HG03103 (cell line): ENCODE data around the gene SLC16A12.
A peak's percentile ranks its signal among the peaks of the same experiment; 100 is the strongest.
"Not testable (repeated sequence)": the region's sequence is repeated elsewhere in the genome, so short reads cannot be mapped to it uniquely, and the experiment has no call there.

Experiments
- ATAC-seq: cut with Tn5 transposase; IDR thresholded peaks from one replicate; pipeline ENCODE4 v1.9.1; 2021; ENCODE audit warnings: low read depth; ENCODE audit not compliant: unreplicated experiment

SLC16A12 gene

DNA sequence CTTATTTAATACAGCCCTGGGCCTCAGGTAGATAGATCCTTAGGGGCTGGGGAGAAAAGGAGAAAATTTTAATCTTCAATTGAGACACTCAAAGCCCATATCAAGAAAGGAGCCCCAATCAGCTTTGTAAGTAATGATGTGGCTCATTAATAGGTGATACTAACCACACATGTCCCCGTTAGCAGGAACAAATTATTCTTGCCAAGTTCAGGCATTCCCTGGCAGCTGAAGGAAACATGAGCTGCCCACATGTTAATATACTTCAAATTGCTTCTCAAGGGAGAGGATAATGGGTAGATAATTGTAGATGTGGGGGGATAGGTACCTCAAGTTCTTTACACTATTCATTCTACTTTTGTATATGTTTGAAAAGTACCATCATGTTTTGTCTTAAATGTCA lies 106.5 kb downstream of the SLC16A12 start:
- ATAC-seq: no peak

DNA sequence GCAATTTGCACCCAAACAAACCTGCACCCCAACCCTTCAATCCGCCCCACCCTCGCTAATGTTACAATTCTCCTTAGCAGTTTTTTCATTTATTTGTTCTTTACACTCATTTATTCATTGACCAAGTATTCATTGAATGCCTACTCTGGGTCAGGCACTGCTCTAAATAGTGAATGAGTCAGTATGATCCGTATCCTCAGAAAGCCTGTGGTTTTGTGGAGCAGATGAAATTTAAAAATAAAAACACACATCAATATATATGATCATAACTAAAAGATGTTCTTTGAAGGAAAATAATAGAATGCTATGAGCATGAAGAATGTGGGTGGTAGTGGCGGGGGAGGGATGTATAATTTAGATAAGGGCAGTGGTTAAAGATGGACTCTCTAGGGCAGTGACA lies 107.8 kb downstream of the SLC16A12 start:
- no peak for ATAC-seq

DNA sequence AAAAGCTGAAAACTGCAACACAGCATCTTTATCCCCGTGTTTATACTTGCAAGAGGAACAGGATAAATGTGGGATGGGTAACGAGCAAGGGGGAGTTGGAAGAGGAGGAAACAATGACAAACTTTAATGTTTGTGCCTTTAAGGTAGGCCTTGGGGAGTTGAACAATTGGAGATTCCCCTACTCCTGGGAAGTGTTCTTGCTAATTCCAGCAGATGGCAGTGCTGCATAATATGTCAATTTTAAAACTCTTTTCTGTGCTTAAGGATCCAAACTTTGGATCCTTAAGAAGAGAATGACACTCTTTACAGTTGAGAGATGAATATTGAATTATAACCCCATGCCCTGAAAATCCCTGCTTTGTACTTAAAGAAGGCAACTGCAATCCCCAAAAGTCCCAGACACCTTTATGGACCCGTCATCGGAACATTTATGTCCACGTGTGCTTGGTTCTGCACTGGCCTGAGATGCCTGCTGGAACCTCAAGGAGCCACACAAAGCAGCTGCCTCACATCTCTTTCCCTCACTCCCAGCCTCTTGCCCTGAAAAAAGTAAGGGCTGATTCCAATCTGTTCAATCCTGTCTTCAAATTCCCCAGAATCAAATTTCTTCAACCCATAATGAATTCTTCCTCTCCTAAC lies 109.0 kb downstream of the SLC16A12 start:
- no peak for ATAC-seq

DNA sequence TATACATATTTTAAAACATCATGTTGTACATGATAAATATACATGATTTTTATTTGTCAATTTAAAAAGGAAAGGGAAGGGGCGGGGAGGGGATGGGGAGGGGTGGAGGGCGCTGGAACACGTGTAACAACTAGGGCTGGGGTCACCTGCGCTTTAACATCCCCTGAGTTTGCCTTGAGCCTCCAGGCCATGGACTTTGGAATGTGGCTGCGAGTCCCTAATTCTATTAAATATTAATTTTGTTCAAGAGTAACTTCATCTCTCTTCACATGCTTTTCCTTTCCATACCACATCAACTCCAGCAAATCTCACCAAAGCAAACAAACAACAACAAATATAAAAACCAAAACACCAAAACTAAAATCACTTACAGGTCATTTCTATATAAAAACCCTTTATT lies 110.4 kb downstream of the SLC16A12 start:
- ATAC-seq: no peak

DNA sequence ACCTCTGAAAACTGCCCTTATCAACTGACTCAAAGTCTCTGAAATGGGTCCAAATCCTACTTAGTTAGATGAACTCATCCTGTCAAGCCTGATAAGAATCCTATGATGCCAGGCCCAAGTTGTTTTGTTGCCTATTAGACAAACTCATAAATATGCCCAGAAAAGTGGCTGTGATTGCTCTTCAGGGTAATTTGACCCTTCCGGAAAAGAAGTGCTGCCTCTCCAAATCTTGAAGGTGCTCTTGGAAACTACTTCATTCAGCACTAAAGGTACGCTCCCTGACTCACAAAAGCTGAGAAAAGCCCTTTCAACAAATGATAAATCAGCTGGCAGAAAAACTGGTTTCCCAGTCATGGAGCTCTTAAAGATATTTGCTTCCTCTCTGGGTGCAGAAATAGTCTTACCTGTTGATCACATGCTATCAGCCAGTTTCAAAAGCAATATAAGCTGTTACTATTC lies 114.3 kb downstream of the SLC16A12 start:
- ATAC-seq: no peak

DNA sequence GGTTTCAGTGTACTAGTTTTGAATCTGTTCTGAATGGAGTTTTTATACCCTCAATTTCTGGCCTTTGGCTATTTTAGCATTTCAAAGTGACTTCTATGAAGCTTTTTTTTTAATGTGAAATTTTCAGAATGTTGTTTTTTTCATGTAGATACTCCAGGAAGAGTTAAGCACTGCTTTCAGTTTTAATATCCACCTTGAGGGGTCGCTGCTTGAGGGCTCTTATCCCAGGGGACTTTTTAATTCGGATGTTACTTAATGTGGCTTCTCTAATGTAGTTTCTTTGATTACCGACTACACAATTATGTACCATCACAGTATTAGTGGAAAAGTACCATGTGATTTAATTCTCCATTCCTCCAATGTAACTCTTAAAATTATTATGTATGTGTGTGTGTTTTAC lies 115.8 kb downstream of the SLC16A12 start:
- ATAC-seq: no peak

DNA sequence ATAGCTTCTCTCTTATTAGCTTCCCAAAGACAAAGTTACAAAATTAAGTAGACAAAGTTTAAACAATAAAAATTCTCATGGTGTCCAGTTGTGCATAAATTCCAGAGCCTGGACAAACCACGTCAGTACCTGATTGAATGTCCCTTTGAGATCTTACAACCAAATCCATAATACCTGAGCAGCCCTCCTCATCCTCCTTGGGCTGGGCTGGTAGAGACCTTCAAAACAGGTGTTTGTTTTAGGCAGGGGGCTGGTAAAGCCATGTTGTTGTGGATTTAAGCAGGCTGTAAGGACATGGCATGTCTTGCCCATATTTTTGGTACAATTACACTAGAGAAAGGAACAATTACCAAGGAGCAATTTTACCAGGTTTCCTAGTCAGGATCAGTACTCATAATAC lies 118.9 kb downstream of the SLC16A12 start:
- no peak for ATAC-seq

DNA sequence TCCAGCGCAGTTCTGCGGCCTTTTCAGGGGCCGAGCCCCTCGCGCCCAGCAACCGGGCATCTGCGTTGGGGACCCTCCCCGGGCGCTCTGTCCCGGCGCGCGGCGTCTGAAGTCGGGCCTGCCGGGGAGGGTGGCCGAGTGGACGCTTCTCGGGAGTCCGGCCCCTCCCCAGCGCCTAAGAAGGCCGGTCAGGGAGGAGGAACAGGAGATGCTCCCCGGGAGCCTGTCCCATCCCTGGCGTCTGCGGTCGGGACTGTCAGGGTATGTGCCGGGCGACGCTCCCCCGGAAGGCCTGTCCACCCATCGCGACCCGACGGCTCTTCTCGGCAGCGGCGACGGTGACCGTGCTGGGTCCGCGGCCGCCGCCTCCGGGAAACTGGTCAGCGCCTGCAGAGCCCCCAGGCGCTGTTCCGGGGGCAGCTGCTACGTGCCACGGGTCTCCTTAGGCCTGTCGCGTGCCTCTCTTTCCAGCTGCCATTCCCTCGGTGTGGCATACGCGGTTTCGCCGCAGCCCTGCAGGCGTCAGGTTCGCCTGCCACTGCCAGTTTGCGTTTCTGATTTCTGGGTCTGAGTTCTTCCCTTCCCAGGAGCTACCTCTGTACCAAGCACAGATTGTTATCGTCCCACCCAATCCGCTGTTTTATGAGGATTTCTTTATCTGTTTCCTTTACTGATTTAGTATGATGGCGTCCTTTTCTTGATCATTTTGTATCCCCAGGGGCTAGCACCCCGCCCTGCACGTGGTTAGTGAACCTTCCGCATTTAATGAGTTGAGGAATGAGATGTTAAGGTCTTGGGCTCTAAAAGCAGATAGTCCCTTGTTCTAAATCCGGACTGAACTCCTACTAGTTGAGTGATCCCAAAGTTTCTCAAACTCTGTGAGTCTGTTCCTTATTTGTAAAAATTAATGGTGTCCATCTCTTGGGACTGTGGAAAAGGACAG lies 120.2 kb downstream of the SLC16A12 start:
- peak; percentile 14 for ATAC-seq

DNA sequence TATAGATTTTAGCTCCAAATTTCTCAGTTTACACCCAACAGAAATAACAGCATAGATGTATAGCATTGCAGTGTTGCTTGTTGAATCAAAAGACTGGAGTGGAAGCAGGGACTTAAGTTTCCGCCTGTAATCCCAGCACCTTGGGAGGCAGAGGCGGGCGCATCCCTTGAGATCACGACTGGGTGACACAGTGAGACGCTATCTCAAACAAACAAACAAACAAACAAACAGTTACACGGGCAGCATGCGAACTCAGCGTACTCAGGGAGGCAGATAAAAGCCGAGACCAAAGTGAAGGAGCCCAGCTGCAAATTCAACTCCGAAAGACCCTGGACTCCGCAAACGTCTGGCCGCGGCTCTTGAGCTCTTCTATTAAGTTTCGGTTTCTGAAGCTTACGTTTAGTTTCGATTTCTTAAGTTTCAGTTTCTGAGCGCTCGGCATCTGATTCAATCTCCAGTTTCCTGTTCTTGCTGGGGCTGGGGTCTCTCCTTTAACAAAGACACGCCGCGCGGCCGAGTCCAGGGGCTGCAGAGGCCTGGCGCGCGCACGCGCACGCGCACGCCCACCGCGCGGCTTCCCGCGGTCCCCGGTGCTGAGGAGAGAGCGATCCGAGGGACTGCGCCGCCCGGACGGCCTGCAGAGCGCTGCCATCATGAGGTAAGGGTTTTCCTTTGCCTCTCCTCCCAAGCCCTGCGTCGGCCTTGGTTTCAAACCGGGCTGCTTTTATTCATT lies 121.1 kb downstream of the SLC16A12 start, which contains the start of gene IFIT5:
Gene IFIT5, plus strand, starts transcription at position 423 of the 733 bp plus-strand sequence. Its CDS starts 231 bp downstream, at position 654.
- peak; percentile 72 for ATAC-seq

DNA sequence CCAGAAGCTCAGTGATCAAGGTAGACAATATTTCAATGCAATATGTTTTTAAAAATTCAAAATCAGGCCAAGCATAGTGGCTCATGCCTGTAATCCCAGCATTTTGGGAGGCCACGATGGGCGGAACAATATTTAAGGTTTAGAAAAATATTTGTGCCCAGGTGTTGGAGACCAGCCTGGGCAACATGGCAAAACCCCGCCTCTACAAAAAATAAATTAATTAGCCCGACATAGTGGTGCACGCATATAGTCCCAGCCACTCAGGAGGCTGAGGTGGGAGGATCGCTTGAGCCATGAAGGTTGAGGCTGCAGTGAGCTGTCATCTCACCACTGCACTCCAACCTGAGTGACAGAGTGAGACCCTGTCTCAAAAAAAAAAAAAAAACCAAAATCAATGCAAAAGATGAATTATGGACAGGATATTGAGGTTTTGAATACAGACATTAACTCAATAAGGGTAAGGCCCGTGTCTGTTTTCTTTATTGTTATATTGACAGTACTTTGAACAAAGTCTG lies 121.9 kb downstream of the SLC16A12 start:
- ATAC-seq: no peak

DNA sequence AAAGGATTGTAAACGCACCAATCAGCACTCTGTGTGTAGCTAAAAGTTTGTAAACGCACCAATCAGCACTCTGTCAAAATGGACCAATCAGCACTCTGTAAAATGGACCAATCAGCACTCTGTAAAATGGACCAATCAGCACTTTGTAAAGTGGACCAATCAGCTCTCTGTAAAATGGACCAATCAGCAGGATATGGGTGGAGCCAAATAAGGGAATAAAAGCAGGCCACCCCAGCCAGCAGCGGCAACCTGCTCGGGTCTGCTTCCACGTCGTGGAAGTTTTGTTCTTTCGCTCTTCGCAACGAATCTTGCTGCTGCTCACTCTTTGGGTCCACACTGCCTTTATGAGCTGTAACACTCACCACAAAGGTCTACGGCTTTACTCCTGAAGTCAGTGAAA lies 123.1 kb downstream of the SLC16A12 start:
- not testable (repeated sequence) for ATAC-seq

DNA sequence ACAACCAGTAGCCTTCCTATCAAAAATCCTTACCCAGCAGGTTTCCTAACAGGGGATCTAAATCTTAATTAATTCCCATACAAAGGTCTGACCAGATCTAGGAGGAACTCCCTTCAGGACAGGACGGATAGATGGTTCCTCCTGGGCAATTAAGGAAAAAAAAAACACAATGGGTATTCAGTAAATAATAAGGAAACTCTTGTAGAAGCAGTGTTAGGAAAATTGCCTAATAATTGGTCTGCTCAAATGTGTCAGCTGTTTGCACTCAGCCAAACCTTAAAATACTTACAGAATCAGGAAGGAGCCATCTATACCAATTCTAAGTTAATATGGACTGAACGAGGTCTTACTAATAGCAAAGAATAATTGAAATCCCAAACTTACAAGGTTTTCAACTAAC lies 124.3 kb downstream of the SLC16A12 start:
- ATAC-seq: not testable (repeated sequence)

DNA sequence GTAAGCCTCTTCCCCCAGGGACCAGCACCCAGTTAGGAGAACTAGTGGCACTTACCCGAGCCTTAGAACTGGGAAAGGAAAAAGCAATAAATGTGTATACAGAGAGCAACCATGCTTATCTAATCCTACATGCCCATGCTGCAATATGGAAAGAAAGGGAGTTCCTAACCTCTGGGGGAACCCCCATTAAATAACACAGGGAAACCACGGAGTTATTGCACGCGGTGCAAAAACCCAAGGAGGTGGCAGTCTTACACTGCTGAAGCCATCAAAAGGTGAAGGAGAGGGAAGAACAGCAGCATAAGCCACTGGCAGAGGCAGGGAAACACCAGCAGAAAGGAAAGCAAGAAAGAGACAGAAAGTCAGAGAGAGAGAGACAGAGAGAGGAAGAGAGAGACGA lies 124.8 kb downstream of the SLC16A12 start:
- not testable (repeated sequence) for ATAC-seq

DNA sequence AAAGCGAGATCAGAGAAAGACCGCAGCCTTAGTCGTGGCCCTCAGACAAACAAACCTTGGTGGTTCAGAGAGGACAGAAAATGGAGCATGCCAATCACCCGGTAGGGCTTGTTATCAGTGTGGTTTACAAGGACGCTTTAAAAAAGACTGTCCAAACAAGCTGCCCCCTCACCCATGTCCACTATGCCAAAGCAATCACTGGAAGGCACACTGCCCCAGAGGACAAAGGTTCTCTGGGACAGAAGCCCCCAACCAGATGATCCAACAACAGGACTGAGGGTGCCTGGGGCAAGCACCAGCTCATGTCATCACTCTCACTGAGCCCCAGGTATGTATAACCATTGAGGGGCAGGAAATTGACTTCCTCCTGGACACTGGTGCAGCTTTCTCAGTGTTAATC lies 126.1 kb downstream of the SLC16A12 start:
- not testable (repeated sequence) for ATAC-seq

DNA sequence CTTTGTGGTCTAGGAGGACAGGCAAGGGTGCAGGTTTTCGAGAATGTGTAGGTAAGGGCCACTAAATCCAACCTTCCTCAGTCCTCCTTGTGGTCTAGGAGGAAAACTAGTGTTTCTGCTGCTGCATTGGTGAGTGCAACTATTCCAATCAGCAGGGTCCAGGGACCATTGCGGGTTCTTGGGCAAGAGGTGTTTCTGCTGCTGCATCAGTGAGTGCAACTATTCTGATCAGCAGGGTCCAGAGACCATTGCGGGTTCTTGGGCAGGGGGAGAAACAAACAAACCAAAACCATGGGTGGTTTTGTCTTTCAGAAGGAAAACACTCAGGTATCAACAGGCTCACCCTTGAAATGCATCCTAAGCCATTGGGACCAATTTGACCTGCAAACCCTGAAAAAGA lies 127.6 kb downstream of the SLC16A12 start:
- ATAC-seq: not testable (repeated sequence)

DNA sequence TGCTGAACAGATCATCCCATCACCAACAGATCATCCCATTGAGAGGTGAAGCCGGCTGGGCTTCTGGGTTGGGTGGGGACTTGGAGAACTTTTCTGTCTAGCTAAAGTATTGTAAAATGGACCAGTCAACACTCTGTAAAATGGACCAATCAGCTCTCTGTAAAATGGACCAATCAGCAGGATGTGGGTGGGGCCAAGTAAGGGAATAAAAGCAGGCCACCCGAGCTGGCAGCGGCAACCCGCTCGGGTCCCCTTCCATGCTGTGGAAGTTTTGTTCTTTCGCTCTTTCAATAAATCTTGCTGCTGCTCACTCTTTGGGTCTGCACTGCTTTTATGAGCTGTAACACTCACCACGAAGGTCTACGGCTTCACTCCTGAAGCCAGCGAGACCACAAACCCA lies 129.2 kb downstream of the SLC16A12 start:
- ATAC-seq: not testable (repeated sequence)

DNA sequence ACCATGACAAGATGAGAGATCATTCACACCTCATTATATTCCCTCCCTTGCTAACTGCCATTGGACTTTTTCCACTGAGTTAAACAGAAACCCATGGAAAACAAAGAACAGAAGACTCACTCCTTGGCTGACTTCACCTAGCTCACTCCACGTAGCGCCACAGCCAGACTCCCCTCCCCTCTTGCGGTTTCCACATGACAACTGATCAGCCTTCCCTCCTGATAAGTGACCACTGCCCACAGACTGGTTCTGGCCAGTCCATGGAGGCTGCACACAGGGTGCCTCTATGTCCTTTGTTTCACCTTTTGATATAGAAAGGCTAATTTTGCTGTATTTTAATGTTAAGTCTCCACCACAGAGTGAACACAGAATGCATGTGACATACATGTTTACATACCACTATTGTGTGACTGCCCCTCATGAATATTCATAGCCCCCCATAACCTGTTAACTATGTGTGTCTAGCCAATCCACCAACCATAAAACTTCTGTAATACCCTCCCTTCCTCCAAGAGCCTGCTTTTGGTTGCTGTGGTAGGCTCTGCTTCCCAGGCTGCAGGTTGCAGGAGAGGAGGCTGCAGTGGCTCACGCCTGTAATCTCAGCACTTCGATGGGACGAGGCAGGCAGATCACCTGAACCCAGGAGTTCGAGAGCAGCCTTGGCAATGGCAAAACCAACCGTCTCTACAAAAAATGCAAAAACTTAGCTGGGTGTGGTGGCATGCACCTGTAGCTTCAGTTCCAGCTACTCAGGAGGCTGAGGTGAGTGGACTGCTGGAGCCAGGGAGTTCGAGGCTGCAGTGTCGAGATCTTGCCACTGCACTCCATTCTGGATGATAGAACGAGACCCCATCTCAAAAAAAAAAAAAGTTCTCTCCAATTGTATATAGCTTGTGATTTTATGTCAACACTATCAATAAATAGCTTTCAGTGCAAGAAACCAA lies 131.0 kb downstream of the SLC16A12 start:
- ATAC-seq: no peak

DNA sequence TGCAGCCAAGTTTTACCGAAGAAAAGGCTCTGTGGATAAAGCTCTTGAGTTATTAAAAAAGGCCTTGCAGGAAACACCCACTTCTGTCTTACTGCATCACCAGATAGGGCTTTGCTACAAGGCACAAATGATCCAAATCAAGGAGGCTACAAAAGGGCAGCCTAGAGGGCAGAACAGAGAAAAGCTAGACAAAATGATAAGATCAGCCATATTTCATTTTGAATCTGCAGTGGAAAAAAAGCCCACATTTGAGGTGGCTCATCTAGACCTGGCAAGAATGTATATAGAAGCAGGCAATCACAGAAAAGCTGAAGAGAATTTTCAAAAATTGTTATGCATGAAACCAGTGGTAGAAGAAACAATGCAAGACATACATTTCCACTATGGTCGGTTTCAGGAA lies 132.4 kb downstream of the SLC16A12 start:
- ATAC-seq: no peak

DNA sequence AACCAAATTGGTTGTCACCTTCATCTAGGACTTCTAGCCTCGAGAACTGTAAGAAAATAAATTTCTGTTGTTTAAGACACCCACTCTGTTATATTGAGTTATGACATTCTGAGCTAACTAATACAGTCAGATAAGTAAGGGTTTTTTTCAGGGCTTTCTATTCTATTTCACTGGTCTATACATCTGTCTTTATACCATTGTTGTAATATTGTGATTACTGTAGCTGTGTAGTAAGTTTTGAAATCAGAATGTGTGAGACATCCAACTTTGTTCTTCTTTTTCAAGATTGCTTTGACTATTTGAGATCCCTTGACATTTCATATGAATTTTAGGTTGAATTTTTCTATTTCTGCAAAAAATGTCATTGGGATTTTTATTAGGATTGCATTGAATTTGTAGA lies 135.4 kb downstream of the SLC16A12 start:
- no peak for ATAC-seq
